HepG2 (cell line): ENCODE results near the gene PSD4. TPM values are rescaled to one million over a fixed set of nuclear protein-coding genes. Genes with fewer than 3 reads are reported as not detected.
A peak's percentile ranks its signal among the peaks of the same experiment; 100 is the strongest.

Source experiments
- AKAP8 ChIP-seq: sonication (generic); formaldehyde crosslinking; IDR thresholded peaks from 2 replicates; pipeline ENCODE4 v1.5.1; 2020; ENCODE audit warnings: mild to moderate bottlenecking, missing genetic modification reagents
- ARID2 ChIP-seq: sonication (generic); formaldehyde crosslinking; IDR thresholded peaks from 2 replicates; pipeline ENCODE4 v1.8.1; 2022; ENCODE audit warnings: mild to moderate bottlenecking, missing genetic modification reagents, borderline replicate concordance
- HES4 ChIP-seq: sonication (generic); formaldehyde crosslinking; IDR thresholded peaks from 2 replicates; pipeline ENCODE4 v1.9.0; 2021; ENCODE audit warnings: mild to moderate bottlenecking, missing genetic modification reagents, borderline replicate concordance
- KDM2A ChIP-seq: sonication (generic); formaldehyde crosslinking; IDR thresholded peaks from 2 replicates; pipeline ENCODE4 v1.4.0; 2020; ENCODE audit warnings: low read depth, missing genetic modification reagents, borderline replicate concordance
- MED13 ChIP-seq: sonication (generic); formaldehyde crosslinking; IDR thresholded peaks from 2 replicates; pipeline ENCODE4 v1.5.0; 2020; ENCODE audit warnings: missing genetic modification reagents
- SMAD1 ChIP-seq: sonication (generic); formaldehyde crosslinking; IDR thresholded peaks from 2 replicates; pipeline ENCODE4 v1.4.0; 2020; ENCODE audit warnings: missing genetic modification reagents, low read depth, mild to moderate bottlenecking, borderline replicate concordance
- SRF ChIP-seq: IDR thresholded peaks from 2 replicates; pipeline ENCODE4 v1.6.1; 2011; ENCODE audit warnings: mild to moderate bottlenecking, low read depth, low read length, moderate library complexity
- SRY ChIP-seq: sonication (generic); formaldehyde crosslinking; IDR thresholded peaks from 2 replicates; pipeline ENCODE4 v1.8.0; 2022; ENCODE audit warnings: mild to moderate bottlenecking, missing genetic modification reagents
- ZBTB42 ChIP-seq: sonication (generic); formaldehyde crosslinking; IDR thresholded peaks from 2 replicates; pipeline ENCODE4 v1.5.0; 2020; ENCODE audit warnings: mild to moderate bottlenecking, missing genetic modification reagents
- ZMAT3 ChIP-seq: sonication (generic); formaldehyde crosslinking; conservative IDR thresholded peaks from 2 replicates; pipeline ENCODE4 v1.7.0; 2021; ENCODE audit warnings: missing genetic modification reagents
- ZNF678 ChIP-seq: sonication (generic); formaldehyde crosslinking; IDR thresholded peaks from 2 replicates; pipeline ENCODE4 v1.4.0; 2020; ENCODE audit warnings: mild to moderate bottlenecking, missing genetic modification reagents
- ZSCAN21 ChIP-seq: sonication (generic); formaldehyde crosslinking; IDR thresholded peaks from 2 replicates; pipeline ENCODE4 v1.8.0; 2022; ENCODE audit warnings: mild to moderate bottlenecking, missing genetic modification reagents, moderate library complexity, borderline replicate concordance
- polyA plus RNA-seq, 8 experiments: library from polyadenylated mRNA; depleted of rRNA in 3 of 8; stranded (reverse) in 7 of 8; unstranded in 1 of 8; fragments of >200 nt; fragmentation: Illumina TruSeq in 4 of 8; extraction: Trizol in 4 of 8; gene quantifications; 2 replicates each; pipeline versions ENCODE4 v1.2.1 to v1.2.3, GENCODE V29; 2011 to 2016; ENCODE audit warnings: low read depth in 4 of 8, missing spikeins in 1 of 8, mixed read lengths in 1 of 8; ENCODE audit not compliant: insufficient read depth in 1 of 8
- total RNA-seq, 5 experiments: library from RNA; depleted of rRNA; stranded (reverse); fragments of >200 nt; fragmentation: Illumina TruSeq; extraction: Trizol; gene quantifications; 2 replicates each; pipeline ENCODE4 v1.2.3, GENCODE V29; 2016; ENCODE audit warnings: low read depth in 1 of 5
- TF ChIP-seq, protein P1 (sequence below), 2 experiments: sonication (generic) in 1 of 2; formaldehyde crosslinking in 1 of 2; IDR thresholded peaks; 2 replicates each; pipeline versions ENCODE4 v1.4.0 to v1.6.1; 2016 to 2020; ENCODE audit warnings: borderline replicate concordance in 1 of 2, low read depth in 1 of 2, mild to moderate bottlenecking in 1 of 2, missing genetic modification reagents in 1 of 2
- TF ChIP-seq, protein P2 (sequence below): sonication (generic); formaldehyde crosslinking; IDR thresholded peaks from 2 replicates; pipeline ENCODE4 v1.8.0; 2023; ENCODE audit warnings: mild to moderate bottlenecking, missing genetic modification reagents
- TF ChIP-seq, protein P3 (sequence below): sonication (generic); formaldehyde crosslinking; IDR thresholded peaks from 2 replicates; pipeline ENCODE4 v1.4.0; 2020; ENCODE audit warnings: missing genetic modification reagents

Gene PSD4
- total and polyA plus RNA-seq, 2 of the 13 experiments (the other 11 are each of a cell fraction or from before 2014, with no cell fraction given) = 5.8 to 9.4 TPM

DNA sequence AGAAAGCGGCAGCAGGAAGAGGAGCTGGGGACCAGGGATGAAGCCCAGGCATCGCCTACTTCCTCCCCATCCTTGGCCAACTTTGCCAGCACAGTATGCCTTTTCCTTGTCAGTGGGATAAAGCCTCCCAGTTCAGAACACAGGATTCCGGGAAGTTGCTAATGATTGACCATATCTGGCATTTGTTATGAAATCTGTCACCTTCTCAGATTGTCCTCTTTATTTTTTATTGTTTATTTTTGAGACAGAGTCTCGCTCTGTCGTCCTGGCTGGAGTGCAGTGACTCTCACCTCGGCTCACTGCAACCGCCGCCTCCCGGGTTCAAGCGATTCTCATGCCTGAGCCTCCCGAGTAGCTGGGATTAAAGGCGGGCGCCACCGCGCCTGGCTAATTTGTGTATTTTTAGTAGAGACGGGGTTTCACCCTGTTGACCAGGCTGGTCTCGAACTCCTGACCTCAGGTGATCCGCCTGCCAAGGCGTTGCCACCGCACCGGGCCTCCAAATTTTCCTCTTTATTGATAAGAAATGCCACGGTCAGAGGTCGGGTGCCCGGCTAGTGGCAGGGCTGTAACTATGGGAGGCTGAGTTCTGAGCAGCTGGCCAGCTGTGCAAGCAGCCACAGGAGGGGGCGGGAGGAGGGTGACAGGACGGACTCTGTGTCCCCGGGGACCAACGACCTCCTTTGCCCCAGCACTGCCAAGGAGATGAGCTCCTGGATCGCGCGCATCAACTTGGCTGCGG is 24.4 kb downstream of the PSD4 start (continued):
- TF ChIP-seq, protein P1, sequence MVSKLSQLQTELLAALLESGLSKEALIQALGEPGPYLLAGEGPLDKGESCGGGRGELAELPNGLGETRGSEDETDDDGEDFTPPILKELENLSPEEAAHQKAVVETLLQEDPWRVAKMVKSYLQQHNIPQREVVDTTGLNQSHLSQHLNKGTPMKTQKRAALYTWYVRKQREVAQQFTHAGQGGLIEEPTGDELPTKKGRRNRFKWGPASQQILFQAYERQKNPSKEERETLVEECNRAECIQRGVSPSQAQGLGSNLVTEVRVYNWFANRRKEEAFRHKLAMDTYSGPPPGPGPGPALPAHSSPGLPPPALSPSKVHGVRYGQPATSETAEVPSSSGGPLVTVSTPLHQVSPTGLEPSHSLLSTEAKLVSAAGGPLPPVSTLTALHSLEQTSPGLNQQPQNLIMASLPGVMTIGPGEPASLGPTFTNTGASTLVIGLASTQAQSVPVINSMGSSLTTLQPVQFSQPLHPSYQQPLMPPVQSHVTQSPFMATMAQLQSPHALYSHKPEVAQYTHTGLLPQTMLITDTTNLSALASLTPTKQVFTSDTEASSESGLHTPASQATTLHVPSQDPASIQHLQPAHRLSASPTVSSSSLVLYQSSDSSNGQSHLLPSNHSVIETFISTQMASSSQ (IDR thresholded peaks at IDR 0.05; ENCODE audit: low read depth) = 0 out of 2 replicates have a peak, but pooled peaks have one; percentile 35
- TF ChIP-seq, protein P1 (CRISPR knock-in tag; IDR thresholded peaks at IDR 0.05; ENCODE audit: borderline replicate concordance) = peak; percentile 52; the same call in 1 of the 2 replicates
- TF ChIP-seq MED13 (CRISPR knock-in tag) = 0 out of 2 replicates have a peak, but pooled peaks have one; percentile 48
- 0 out of 2 replicates have a peak, but pooled peaks have one; percentile 1 for TF ChIP-seq AKAP8
- peak; percentile 53; the same call in 1 of the 2 replicates for TF ChIP-seq SRF
- no peak for TF ChIP-seq KDM2A (CRISPR knock-in tag)
- TF ChIP-seq SMAD1 (CRISPR knock-in tag) = no peak; the same call in 1 of the 2 replicates
- TF ChIP-seq HES4 (CRISPR knock-in tag) = 0 out of 2 replicates have a peak, but pooled peaks have one; percentile 50
- 0 out of 2 replicates have a peak, but pooled peaks have one; percentile 0 for TF ChIP-seq ZMAT3
- no peak for TF ChIP-seq ZNF678 (CRISPR knock-in tag)
- TF ChIP-seq, protein P2, sequence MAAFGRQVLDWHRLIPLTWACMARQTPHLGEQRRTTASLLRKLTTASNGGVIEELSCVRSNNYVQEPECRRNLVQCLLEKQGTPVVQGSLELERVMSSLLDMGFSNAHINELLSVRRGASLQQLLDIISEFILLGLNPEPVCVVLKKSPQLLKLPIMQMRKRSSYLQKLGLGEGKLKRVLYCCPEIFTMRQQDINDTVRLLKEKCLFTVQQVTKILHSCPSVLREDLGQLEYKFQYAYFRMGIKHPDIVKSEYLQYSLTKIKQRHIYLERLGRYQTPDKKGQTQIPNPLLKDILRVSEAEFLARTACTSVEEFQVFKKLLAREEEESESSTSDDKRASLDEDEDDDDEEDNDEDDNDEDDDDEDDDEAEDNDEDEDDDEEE (CRISPR knock-in tag) = 0 out of 2 replicates have a peak, but pooled peaks have one; percentile 6
- no peak for TF ChIP-seq ZSCAN21 (CRISPR knock-in tag)
- TF ChIP-seq, protein P3, sequence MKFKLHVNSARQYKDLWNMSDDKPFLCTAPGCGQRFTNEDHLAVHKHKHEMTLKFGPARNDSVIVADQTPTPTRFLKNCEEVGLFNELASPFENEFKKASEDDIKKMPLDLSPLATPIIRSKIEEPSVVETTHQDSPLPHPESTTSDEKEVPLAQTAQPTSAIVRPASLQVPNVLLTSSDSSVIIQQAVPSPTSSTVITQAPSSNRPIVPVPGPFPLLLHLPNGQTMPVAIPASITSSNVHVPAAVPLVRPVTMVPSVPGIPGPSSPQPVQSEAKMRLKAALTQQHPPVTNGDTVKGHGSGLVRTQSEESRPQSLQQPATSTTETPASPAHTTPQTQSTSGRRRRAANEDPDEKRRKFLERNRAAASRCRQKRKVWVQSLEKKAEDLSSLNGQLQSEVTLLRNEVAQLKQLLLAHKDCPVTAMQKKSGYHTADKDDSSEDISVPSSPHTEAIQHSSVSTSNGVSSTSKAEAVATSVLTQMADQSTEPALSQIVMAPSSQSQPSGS = 0 out of 2 replicates have a peak, but pooled peaks have one; percentile 2
- TF ChIP-seq SRY = peak; percentile 62; the same call in 1 of the 2 replicates
- TF ChIP-seq ZBTB42 (CRISPR knock-in tag) = peak; percentile 94
- TF ChIP-seq ARID2 (CRISPR knock-in tag) = 0 out of 2 replicates have a peak, but pooled peaks have one; percentile 20
